ENCODE data around the gene KRT23.

KRT23 gene, protein sequence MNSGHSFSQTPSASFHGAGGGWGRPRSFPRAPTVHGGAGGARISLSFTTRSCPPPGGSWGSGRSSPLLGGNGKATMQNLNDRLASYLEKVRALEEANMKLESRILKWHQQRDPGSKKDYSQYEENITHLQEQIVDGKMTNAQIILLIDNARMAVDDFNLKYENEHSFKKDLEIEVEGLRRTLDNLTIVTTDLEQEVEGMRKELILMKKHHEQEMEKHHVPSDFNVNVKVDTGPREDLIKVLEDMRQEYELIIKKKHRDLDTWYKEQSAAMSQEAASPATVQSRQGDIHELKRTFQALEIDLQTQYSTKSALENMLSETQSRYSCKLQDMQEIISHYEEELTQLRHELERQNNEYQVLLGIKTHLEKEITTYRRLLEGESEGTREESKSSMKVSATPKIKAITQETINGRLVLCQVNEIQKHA

DNA sequence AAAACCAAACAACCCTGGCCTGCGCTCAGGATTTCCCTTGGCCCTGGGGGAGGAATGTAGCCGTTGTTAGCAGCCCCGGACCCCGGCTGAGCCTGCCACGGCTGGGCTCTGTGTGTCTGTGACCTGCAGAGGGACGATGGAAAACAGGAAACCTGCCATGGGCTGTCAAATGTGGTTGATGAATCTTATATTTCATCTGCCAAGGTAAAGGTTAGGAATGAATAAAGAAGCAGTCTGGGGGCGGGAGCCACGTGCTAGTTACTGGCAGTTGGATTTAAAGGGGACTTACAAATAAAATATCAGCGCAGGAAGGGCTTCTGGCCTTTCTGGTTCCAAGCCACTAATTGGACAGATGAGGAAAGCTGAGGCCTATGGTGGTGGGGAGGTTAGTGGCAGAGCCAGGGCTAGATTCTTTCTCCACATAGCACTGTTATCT, at the start of gene KRT23:
TSS of gene KRT23 (minus strand) at position 263 of the 436 bp plus-strand sequence. CDS start 1,043 bp downstream, outside the sequence.
- H3K36me3 ChIP-seq (ENCODE audit: control insufficient read depth, insufficient read depth, low read length) = no peaks in the 10 kb centered on the region
- H3K9me3 ChIP-seq (ENCODE audit: control insufficient read depth, insufficient read depth, low read depth, low read length) = no peaks in the 10 kb centered on the region
- H3K4me3 ChIP-seq (ENCODE audit: low read depth, low read length) = no peak within 1 kb of the TSS; the same call in 1 of the 2 replicates
- H3K27me3 ChIP-seq (ENCODE audit: control insufficient read depth, insufficient read depth, low read length) = no peaks in the 10 kb centered on the region
- H3K4me1 ChIP-seq (ENCODE audit: control insufficient read depth, insufficient read depth, low read length) = peaks cover 11% of the 10 kb centered on the region
- H3K9ac ChIP-seq (ENCODE audit: low read length) = no peak within 1 kb of the TSS
- H3K27ac ChIP-seq (ENCODE audit: low read depth, low read length) = no peak within 1 kb of the TSS

DNA sequence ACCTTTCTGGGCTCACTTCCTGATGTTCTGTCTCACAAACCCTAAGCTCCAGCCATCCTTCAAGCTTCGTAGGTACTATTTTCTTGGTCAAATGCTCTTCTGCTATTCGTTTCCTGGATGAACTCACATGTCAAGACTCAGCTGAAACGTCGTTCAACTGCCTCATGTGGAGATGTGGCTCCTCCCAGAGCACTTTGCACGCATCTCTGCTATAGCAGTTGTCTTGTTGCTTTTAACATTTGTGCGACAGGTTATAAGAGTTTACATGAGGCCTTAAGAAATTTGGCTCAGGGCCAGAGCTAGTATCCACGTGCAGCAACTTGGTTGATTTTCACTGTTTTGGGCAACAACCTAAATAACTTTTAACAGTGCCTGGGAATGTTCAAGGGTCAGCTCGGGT, 49.5 kb upstream of the KRT23 start:
- Histone ChIP-seq H3K27me3 (ENCODE audit: control insufficient read depth, insufficient read depth, low read length) (no peaks in the 10 kb centered on the region), H3K27ac (ENCODE audit: low read depth, low read length) (no peak overlapping the region), H3K9ac (ENCODE audit: low read length) (no peak overlapping the region), H3K4me1 (ENCODE audit: control insufficient read depth, insufficient read depth, low read length) (no peaks in the 10 kb centered on the region), H3K36me3 (ENCODE audit: control insufficient read depth, insufficient read depth, low read length) (no peaks in the 10 kb centered on the region), H3K9me3 (ENCODE audit: control insufficient read depth, insufficient read depth, low read depth, low read length) (no peaks in the 10 kb centered on the region), H3K4me3 (ENCODE audit: low read depth, low read length) (no peak overlapping the region)

DNA sequence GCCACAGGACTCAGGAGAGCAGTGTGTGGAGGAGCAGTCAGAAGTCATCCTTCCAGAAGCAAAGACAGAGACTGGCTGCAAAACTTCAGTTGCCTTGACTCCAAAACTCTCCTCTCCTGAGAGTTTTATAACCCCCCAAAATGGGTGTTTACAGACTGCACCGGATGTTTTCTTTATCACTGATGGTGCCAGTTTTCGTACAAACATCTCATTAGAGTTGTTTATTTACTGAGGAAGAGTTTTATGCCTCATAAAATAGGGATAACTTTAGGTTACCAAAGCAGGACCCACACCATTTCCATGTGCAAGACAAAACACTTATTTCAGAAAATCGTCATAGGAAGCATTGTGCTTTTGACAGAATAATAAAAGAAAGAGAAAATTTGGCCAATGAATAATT, 46.8 kb upstream of the KRT23 start, which contains the start of gene KRT40:
TSS of gene KRT40 (minus strand) at position 101 of the 400 bp plus-strand sequence. CDS start at position 48, 53 bp downstream.
- Histone ChIP-seq H3K27ac (ENCODE audit: low read depth, low read length) (no peak within 1 kb of the TSS), H3K9me3 (ENCODE audit: control insufficient read depth, insufficient read depth, low read depth, low read length) (no peaks in the 10 kb centered on the region), H3K27me3 (ENCODE audit: control insufficient read depth, insufficient read depth, low read length) (no peaks in the 10 kb centered on the region), H3K9ac (ENCODE audit: low read length) (no peak within 1 kb of the TSS), H3K36me3 (ENCODE audit: control insufficient read depth, insufficient read depth, low read length) (no peaks in the 10 kb centered on the region), H3K4me1 (ENCODE audit: control insufficient read depth, insufficient read depth, low read length) (peaks cover 9% of the 10 kb centered on the region; the same call in 1 of the 2 replicates), H3K4me3 (ENCODE audit: low read depth, low read length) (no peak within 1 kb of the TSS)

DNA sequence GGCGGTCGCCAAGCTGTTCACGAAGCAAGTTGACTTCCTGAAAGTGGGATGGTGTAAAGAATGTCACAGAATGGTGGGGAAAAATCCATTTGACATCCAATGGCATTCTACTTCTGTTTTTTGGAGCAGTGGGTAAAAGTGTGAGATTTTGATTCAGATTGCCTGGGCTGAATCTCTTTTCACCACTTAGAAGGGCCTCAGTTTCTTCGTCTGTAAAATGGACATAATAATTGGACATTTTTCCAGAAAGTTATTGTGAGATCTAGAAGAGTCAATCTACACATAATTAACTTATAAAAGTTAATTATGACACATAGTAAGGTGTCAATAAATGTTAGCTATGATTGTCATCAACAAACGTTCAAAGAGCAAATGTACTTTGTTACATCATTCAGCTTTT, 43.7 kb upstream of the KRT23 start:
- no peak overlapping the region for H3K4me3 ChIP-seq (ENCODE audit: low read depth, low read length)
- H3K4me1 ChIP-seq (ENCODE audit: control insufficient read depth, insufficient read depth, low read length) = peaks cover 9% of the 10 kb centered on the region; the same call in 1 of the 2 replicates
- H3K9ac ChIP-seq (ENCODE audit: low read length) = no peak overlapping the region
- no peaks in the 10 kb centered on the region for H3K27me3 ChIP-seq (ENCODE audit: control insufficient read depth, insufficient read depth, low read length)
- no peaks in the 10 kb centered on the region for H3K36me3 ChIP-seq (ENCODE audit: control insufficient read depth, insufficient read depth, low read length)
- no peak overlapping the region for H3K27ac ChIP-seq (ENCODE audit: low read depth, low read length)
- no peaks in the 10 kb centered on the region for H3K9me3 ChIP-seq (ENCODE audit: control insufficient read depth, insufficient read depth, low read depth, low read length)

DNA sequence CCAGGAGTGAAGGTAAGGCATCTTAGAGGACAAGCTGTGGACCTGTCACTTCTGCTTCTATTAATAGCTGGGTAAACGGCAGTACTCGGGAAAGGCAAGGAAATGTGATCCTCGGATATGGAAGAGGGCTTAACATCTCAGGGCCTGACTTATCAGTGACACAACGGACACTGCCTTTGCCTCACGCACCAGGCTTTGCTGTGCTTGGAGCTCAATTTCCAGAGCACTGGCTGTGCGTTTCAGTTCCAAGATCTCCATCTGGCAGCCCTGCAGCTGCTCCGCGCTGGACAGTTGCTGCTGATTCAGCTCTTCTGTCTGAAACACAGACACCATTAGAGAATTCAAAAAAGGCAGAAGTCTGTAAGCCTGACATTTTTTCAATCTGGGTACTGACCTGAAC, 43.1 kb upstream of the KRT23 start:
- Histone ChIP-seq H3K36me3 (ENCODE audit: control insufficient read depth, insufficient read depth, low read length) (no peaks in the 10 kb centered on the region), H3K4me1 (ENCODE audit: control insufficient read depth, insufficient read depth, low read length) (peaks cover 9% of the 10 kb centered on the region; the same call in 1 of the 2 replicates), H3K4me3 (ENCODE audit: low read depth, low read length) (no peak overlapping the region), H3K27ac (ENCODE audit: low read depth, low read length) (no peak overlapping the region), H3K27me3 (ENCODE audit: control insufficient read depth, insufficient read depth, low read length) (no peaks in the 10 kb centered on the region), H3K9ac (ENCODE audit: low read length) (no peak overlapping the region), H3K9me3 (ENCODE audit: control insufficient read depth, insufficient read depth, low read depth, low read length) (no peaks in the 10 kb centered on the region)

DNA sequence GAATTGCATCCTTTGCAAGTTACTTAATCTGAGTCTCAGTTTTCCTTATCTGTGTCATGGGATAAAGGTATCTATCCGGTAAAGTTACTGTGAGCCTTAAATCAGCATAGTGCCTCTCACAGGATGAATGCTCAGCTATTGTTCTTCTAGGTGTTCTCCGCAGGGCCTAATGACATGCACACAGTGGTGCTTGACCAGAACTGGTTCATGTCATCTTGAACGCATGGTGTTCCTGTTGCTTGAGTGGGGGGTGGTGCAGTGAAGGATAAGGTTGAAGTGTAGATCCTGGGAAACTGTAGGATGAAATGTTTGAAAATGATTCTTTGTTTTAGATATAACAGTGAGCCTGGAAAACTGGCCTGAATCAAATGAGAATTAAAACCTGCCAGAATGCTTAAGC, 42.7 kb upstream of the KRT23 start:
- no peak overlapping the region for H3K27ac ChIP-seq (ENCODE audit: low read depth, low read length)
- H3K4me1 ChIP-seq (ENCODE audit: control insufficient read depth, insufficient read depth, low read length) = peaks cover 9% of the 10 kb centered on the region; the same call in 1 of the 2 replicates
- no peak overlapping the region for H3K9ac ChIP-seq (ENCODE audit: low read length)
- no peak overlapping the region for H3K4me3 ChIP-seq (ENCODE audit: low read depth, low read length)
- H3K36me3 ChIP-seq (ENCODE audit: control insufficient read depth, insufficient read depth, low read length) = no peaks in the 10 kb centered on the region
- no peaks in the 10 kb centered on the region for H3K27me3 ChIP-seq (ENCODE audit: control insufficient read depth, insufficient read depth, low read length)
- no peaks in the 10 kb centered on the region for H3K9me3 ChIP-seq (ENCODE audit: control insufficient read depth, insufficient read depth, low read depth, low read length)

DNA sequence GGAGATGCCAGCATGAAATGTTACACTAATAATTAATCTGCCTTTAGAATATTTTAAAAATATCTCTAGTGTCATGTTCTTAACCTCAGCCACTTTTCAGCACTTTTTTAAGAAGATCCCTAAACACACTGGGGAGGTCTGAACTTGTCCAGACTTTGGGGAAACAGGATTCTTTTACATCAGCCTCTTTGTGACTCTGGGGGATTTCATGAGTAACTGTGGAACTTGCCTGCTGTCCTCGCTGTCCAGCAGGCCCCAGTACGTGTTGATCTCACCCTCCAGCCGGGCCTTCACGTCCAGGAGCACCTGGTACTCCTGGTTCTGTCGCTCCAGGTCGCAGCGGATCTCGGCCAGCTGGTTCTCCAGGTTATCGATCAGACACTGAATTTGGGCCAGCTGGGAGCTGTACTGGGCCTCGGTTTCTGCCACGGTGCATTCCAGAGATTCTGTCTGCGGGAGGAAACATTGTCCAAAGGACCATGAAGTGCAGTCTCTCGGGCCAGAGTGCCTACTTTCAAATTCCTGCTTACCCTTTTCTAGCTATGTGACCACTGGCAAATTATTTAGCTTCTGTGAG, 41.2 kb upstream of the KRT23 start:
- Histone ChIP-seq H3K36me3 (ENCODE audit: control insufficient read depth, insufficient read depth, low read length) (no peaks in the 10 kb centered on the region), H3K9me3 (ENCODE audit: control insufficient read depth, insufficient read depth, low read depth, low read length) (no peaks in the 10 kb centered on the region), H3K9ac (ENCODE audit: low read length) (no peak overlapping the region), H3K4me3 (ENCODE audit: low read depth, low read length) (no peak overlapping the region), H3K27me3 (ENCODE audit: control insufficient read depth, insufficient read depth, low read length) (no peaks in the 10 kb centered on the region), H3K4me1 (ENCODE audit: control insufficient read depth, insufficient read depth, low read length) (peaks cover 9% of the 10 kb centered on the region; the same call in 1 of the 2 replicates), H3K27ac (ENCODE audit: low read depth, low read length) (no peak overlapping the region)

DNA sequence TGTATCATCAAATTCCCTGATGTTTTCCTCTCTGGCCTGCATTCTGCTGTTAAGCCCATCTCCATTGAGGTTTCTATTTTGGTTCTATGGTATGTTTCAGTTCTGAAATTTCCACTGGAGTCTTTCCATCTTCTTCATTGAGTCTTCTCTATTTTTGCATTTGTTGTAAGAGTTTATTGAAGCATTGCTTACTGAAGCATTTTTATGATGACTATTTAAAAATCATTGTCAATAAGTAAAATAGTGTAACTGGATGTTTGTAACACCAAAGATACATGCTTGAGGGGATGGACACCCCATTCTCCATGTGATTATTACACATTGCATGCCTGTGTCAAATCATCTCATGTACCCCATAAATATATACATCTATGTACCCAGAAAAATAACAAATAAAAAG, 38.1 kb upstream of the KRT23 start:
- H3K9me3 ChIP-seq (ENCODE audit: control insufficient read depth, insufficient read depth, low read depth, low read length) = peaks cover 3% of the 10 kb centered on the region; the same call in 1 of the 2 replicates
- H3K4me3 ChIP-seq (ENCODE audit: low read depth, low read length) = no peak overlapping the region
- H3K9ac ChIP-seq (ENCODE audit: low read length) = no peak overlapping the region
- no peaks in the 10 kb centered on the region for H3K36me3 ChIP-seq (ENCODE audit: control insufficient read depth, insufficient read depth, low read length)
- H3K27ac ChIP-seq (ENCODE audit: low read depth, low read length) = no peak overlapping the region
- no peaks in the 10 kb centered on the region for H3K27me3 ChIP-seq (ENCODE audit: control insufficient read depth, insufficient read depth, low read length)
- H3K4me1 ChIP-seq (ENCODE audit: control insufficient read depth, insufficient read depth, low read length) = peaks cover 4% of the 10 kb centered on the region; the same call in 1 of the 2 replicates

DNA sequence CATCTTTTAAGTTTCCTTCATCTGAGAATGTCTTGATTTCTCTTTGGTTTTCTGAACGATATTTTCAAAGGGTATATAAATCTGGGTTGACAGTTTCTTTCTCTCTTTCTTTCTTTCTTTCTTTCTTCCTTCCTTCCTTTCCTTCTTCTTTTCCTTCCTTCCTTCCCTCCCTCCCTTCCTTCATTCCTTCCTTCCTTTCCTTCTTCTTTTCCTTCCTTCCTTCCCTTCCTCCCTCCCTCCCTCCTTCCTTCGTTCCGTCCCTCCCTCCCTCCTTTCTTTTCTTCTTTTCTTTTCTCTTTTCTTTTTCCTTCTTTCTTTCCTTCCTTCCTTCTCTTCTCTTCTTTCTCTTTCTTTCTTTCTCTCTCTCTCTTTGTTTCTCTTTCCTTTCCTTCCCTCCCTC, 36.9 kb upstream of the KRT23 start:
- Histone ChIP-seq H3K4me3 (ENCODE audit: low read depth, low read length) (no peak overlapping the region), H3K36me3 (ENCODE audit: control insufficient read depth, insufficient read depth, low read length) (no peaks in the 10 kb centered on the region), H3K27ac (ENCODE audit: low read depth, low read length) (no peak overlapping the region), H3K9ac (ENCODE audit: low read length) (no peak overlapping the region), H3K27me3 (ENCODE audit: control insufficient read depth, insufficient read depth, low read length) (no peaks in the 10 kb centered on the region), H3K9me3 (ENCODE audit: control insufficient read depth, insufficient read depth, low read depth, low read length) (peaks cover 3% of the 10 kb centered on the region; the same call in 1 of the 2 replicates), H3K4me1 (ENCODE audit: control insufficient read depth, insufficient read depth, low read length) (no peaks in the 10 kb centered on the region)

DNA sequence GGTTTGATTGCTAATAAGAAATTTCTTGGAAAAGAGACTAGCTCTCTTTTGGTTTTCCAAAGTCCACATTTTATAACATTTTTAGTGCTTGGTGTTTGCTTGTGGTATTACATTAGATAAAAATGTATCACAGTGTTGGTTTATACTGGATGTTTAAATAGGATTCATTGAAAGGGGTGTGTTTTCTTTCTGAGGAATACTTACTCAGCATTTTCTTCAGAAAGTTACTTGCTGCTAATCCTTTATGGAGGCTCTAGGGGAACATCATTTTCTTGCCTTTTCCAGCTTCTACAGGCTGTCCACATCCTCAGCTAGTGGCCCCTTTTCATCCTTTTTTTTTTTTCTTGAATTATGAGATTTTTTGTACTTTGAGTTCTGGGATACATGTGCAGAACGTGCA, 30.1 kb upstream of the KRT23 start:
- Histone ChIP-seq H3K4me3 (ENCODE audit: low read depth, low read length) (no peak overlapping the region), H3K9me3 (ENCODE audit: control insufficient read depth, insufficient read depth, low read depth, low read length) (peaks cover 3% of the 10 kb centered on the region; the same call in 1 of the 2 replicates), H3K36me3 (ENCODE audit: control insufficient read depth, insufficient read depth, low read length) (no peaks in the 10 kb centered on the region), H3K4me1 (ENCODE audit: control insufficient read depth, insufficient read depth, low read length) (no peaks in the 10 kb centered on the region), H3K27ac (ENCODE audit: low read depth, low read length) (no peak overlapping the region), H3K9ac (ENCODE audit: low read length) (no peak overlapping the region), H3K27me3 (ENCODE audit: control insufficient read depth, insufficient read depth, low read length) (no peaks in the 10 kb centered on the region; the same call in 1 of the 2 replicates)

DNA sequence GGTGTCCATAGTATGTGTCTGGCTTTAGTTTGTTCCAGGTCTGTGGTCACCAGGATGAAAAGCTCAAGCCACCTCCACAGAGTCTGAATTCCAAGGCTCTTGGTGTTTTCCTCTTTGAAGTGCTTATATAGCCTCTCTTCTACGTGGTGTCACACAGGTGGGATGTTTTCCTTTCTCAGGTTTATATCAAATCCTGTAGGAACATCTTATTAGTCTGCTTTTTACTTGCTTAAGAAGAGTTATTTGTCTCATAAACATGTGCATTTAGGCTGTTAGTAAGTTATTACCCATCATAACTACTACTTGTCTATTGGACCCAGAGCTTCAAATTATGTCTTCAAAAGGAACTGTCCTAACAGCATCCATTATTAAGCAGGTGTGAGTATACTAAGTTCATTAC, 29.4 kb upstream of the KRT23 start, which contains the start of gene KRT39:
TSS of gene KRT39 (minus strand) at position 101 of the 400 bp plus-strand sequence. CDS start at position 9, 92 bp downstream.
- no peaks in the 10 kb centered on the region; the same call in 1 of the 2 replicates for H3K27me3 ChIP-seq (ENCODE audit: control insufficient read depth, insufficient read depth, low read length)
- no peaks in the 10 kb centered on the region for H3K36me3 ChIP-seq (ENCODE audit: control insufficient read depth, insufficient read depth, low read length)
- no peaks in the 10 kb centered on the region for H3K4me1 ChIP-seq (ENCODE audit: control insufficient read depth, insufficient read depth, low read length)
- no peak within 1 kb of the TSS for H3K9ac ChIP-seq (ENCODE audit: low read length)
- peaks cover 3% of the 10 kb centered on the region; the same call in 1 of the 2 replicates for H3K9me3 ChIP-seq (ENCODE audit: control insufficient read depth, insufficient read depth, low read depth, low read length)
- H3K4me3 ChIP-seq (ENCODE audit: low read depth, low read length) = no peak within 1 kb of the TSS
- H3K27ac ChIP-seq (ENCODE audit: low read depth, low read length) = no peak within 1 kb of the TSS
